ENCODE results near the gene PGRMC2. TPM values are rescaled to one million over a fixed set of nuclear protein-coding genes. Genes with fewer than 3 reads are reported as not detected.
"Not testable (repeated sequence)": the region's sequence is repeated elsewhere in the genome, so short reads cannot be mapped to it uniquely, and the experiment has no call there.

Gene PGRMC2
- polyA plus RNA-seq, 4 donors, result 102 to 137 (median 122) TPM

DNA sequence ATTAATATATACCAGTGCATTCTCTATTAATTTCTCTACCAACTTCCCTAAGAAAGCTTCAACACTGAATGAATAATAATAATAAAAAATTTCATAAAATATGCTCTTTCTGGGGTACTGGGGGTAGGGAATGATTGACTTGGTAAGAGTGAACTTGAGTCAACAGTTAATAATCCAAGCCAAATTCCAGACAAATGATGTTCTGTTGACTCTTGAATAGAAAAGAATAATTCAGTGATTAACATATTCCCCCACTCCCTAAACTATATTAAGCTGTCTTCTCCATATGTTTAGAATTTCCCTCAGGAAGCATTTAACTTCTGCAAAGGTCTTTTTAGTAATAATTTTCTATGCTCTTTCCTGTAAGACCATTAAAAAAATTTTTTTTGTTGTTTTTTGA, 12.3 kb downstream of the PGRMC2 start:
- no peak for DNase-seq (ENCODE audit: low read depth in 4 of 4, low spot score in 3 of 4)

DNA sequence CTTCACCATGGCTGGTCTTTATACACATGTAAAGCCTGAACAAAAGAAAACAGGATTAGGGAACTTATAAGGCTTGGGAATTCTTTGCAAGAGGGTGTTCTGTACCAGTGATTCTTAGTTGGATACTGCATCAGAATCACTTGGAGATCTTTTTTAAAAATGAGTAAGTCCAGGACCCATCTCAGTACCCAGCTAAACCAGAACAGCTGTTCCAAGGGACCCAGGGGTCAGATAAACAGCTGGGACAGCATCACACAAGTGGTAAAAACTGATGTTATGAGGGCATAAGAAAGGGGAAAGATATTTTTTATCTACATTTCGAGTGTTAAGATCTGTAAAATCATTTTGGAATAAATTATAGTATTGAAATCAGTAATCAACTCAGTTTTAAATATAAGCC, 16.1 kb downstream of the PGRMC2 start:
- no peak for DNase-seq (ENCODE audit: low read depth in 4 of 4, low spot score in 3 of 4)

DNA sequence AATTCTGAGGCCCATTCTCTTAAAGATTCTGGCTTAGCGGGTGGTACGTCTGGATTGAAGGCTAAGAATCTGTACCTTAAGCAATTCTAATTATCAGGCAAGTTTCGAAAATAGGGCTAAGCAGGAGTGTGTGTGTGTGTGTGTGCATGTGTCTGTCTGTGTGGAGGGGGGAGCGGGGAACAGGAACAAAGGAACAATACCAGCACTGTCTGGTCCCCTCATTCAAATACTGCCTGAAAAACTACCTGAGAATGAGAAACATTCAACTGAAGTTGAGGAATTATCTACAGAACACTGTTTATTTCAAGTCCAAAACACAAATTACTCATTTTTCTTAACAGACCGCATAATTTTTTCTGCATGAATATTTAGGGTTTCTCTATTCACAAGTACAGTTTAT, 18.6 kb downstream of the PGRMC2 start:
- DNase-seq (ENCODE audit: low read depth in 4 of 4, low spot score in 3 of 4), result no peak

DNA sequence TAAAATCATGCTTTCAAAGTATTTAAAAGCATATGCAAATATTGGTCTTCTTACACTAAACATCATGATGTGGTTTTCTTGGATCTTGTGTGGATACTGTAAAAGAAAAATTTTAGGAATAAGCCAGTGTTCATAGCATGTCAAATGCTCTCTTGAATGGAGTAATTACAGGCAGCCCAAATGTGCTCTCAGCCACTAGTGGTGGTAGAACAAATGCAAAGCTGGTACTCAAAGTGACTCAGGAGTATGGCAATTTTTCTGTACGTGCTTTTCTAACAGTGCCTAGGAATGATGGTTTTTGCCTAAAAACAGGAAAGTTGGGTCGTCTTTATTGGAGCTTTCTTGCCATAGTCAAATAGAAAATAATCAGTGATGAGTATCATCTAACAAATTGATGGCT, 19.9 kb downstream of the PGRMC2 start:
- DNase-seq (ENCODE audit: low read depth in 4 of 4, low spot score in 3 of 4), result no peak

DNA sequence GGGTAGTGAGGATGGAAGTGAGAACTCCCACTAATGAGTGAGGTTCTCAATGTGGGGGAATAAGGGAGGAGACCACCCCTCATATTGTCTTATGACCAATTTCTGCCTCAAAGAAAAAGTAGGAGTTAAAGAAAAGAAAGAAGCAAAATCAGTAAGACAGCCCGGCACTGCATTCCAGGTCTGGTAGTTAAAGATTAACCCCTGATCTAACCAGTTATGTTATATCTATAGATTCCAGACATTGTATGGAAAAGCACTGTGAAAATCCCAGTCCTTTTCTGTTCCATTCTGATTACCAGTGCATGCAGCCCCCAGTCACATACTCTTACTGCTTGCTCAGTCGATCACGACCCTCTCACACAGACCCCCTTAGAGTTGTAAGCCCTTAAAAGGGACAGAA, 20.4 kb downstream of the PGRMC2 start:
- DNase-seq (ENCODE audit: low read depth in 4 of 4, low spot score in 3 of 4), result not testable (repeated sequence)

DNA sequence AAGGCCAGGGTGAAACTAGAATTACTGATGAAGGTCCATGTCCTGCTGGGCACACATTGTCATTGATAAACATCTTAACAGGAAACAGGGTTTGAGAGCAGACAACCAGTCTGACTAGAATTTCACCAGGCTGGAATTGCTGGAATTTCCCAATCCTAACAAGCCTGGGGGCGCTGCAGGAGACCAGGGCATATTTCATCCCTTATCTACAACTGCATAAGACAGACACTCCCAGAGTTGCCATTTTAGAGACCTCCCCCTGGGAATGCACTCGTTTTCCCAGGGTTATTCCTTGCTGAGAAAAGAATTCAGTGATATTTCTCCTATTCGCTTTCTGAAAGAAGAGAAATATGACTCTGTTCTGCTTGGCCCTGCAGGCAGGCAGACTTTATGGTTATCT, 22.1 kb downstream of the PGRMC2 start:
- not testable (repeated sequence) for DNase-seq (ENCODE audit: low read depth in 4 of 4, low spot score in 3 of 4)

DNA sequence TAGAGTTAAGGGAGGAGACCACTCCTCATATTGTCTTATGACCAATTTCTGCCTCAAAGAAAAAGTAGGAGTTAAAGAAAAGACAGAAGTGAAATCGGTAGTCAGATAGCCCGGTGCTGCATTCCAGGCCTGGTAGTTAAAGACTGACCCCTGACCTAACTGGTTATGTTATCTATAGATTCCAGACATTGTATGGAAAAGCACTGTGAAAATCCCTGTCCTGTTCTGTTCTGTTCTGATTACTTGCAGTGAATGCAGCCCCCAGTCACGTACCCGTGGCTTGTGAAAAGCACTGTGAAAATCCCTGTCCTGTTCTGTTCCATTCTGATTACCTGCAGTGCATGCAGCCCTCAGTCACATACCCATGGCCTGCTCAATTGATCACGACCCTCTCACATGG, 27.7 kb downstream of the PGRMC2 start:
- DNase-seq (ENCODE audit: low read depth in 4 of 4, low spot score in 3 of 4), result not testable (repeated sequence)

DNA sequence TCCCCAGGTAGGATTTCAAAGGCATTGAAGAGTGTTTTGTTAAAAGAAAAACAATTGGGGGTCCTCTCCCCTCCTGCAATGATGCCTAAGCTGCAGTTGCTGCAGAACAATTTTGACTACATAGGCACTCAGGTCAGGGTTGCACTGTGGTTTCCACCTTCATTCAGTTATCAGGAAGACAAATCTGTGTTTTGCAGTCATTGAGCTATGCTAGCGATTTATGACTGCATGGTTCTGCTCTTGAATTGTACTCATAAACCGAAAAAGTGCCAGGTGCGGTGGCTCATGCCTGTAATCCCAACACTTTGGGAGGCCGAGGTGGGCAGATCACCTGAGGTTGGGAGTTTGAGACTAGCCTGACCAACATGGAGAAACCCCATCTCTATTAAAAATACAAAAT, 29.4 kb downstream of the PGRMC2 start:
- DNase-seq (ENCODE audit: low read depth in 4 of 4, low spot score in 3 of 4), result not testable (repeated sequence)

DNA sequence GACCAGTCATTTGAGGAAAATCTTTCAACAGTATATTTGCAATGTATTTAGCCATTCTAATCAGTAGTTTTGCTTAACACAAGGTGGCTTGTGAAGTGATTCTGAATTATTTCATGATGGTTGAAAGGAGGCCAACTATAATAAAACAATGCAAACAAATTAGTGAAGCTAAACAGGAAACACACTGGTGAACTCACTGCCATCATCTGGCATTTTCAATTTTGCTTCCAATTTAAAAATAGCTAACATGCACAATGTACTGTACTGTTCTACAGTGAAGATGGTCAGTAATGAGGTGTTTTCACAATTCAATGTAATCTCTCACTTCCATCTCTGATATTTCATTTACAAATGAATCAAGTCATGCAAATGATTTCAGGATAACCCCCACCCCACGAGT, 31.1 kb downstream of the PGRMC2 start:
- DNase-seq (ENCODE audit: low read depth in 4 of 4, low spot score in 3 of 4), result no peak

DNA sequence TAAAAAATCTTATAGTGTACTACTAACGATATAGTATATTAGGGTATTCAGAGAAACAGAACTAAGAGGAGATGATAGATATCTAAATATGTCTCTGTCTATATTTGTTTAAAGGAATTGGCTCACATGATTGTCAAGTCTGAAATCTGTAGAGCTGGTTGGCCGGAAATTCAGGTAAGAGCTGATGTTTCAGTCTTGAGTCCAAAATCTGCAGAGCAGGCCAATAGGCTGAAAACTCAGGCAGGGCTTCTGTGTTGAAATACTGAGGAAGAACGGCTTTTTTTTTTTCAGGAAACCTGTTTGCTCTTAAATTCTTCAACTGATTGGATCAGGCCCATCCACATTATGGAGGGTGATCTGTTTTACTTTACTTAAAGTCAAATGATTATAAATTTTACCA, 31.7 kb downstream of the PGRMC2 start:
- DNase-seq (ENCODE audit: low read depth in 4 of 4, low spot score in 3 of 4), result no peak

DNA sequence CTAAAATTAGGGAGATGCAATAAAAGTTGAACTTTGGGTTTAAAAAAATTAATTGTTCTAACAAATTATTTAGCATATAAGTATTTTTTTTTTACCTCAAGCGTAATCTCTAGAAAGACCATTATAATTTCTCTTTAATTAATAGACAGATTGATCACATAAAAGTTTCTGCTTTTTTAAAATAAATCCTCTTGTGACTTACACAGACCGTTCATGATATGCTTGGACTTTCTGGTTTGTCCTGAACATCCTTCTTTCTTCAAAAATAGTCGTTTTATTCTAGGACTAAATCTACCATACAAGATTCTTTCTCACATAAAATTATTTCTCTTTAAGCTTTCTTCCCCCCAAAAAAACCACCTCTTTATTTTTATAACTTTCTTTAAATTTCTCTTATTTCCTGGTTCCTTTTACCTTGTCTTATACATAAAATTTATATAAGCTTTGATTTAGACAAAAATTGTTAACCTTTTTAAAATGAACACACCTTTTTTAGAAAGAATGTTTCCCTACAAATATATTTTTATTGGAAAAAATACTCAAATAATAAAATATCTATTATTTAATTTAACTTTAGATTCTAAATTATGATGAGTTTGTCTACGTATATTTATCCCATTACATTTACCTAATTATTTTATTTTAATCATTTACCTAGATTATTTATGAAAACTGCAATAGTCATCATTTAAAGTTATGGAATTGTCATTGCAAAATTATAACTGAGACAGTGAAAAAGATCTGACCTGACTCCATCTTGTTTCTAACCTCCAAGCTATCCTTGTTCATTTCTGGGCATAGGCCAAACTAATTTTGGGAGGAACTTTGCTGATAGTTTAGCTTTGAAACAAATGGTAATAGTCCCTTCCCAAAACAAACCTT, 37.6 kb downstream of the PGRMC2 start:
- no peak for DNase-seq (ENCODE audit: low read depth in 4 of 4, low spot score in 3 of 4)

DNA sequence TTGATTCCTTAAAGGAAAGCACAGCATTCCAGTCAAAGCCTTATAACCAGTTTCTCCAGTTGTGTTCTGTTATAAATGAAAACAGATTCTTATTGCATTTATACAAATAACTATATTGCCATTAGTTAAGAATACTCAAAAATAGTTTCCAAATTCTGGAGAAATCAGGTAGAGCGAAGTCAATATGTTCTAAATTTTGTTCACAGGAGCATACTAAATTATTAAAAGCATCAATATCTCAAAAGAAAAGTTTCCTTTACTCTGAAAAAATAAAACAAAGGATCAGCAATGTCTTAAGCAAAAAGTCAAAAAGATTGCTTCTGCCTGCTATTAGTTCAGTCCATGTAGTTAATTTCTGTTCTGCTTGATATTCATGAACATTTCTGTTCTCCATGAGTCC, 39.7 kb downstream of the PGRMC2 start:
- no peak for DNase-seq (ENCODE audit: low read depth in 4 of 4, low spot score in 3 of 4)

DNA sequence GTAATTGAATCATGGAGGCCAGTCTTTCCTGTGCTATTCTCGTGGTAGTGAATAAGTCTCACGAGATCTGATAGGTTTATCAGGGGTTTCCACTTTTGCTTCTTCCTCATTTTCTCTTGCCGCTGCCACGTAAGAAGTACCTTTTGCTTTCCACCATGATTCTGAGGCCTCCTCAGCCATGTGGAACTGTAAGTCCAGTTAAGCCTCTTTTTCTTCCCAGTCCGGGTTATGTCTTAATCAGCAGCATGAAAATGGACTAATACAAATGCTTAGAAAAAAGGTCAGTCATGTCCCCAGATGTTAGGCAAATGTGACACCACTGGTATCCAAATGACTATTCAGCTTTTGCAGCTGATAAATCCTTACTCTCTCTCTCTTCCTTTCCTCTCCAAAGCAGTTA, 42.2 kb downstream of the PGRMC2 start:
- not testable (repeated sequence) for DNase-seq (ENCODE audit: low read depth in 4 of 4, low spot score in 3 of 4)

DNA sequence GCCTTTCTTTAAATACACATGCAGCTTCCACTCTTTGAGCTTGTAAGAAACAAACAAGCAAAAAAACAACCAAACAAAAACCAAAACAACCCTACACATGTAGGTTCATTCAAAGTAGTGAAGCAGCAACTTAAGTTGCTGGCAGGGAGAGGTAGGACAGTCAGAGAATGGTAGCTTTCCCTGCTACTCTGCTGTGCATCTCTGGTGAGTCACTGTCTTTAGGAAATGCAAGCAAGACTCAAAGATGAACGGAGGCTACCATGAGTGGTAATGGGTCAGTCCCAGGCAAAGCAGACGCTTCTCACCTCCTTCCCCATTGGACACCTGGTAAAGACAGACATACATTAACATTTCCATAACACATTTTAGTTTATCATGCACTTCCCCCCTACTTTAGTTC, 43.2 kb downstream of the PGRMC2 start:
- DNase-seq (ENCODE audit: low read depth in 4 of 4, low spot score in 3 of 4), result no peak

DNA sequence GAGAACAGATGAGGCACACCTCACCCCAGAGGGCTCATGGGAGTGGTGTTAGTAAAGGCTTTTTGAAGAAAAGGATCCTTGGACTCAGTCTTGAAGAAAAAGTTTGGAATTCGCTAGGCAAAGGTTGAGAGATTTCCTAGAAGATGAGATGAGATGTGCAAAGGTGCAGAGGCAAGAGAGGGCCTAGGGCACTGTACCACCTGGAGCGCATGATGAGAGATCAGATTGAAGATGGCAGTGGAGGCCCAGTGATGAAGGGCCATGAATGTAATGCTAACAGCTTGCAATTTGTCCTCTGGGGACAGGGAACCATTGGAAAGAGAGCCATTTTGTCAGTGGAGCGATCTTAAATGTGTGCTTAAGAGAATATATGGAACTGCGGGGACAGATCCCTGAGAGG, 45.0 kb downstream of the PGRMC2 start:
- no peak for DNase-seq (ENCODE audit: low read depth in 4 of 4, low spot score in 3 of 4)

DNA sequence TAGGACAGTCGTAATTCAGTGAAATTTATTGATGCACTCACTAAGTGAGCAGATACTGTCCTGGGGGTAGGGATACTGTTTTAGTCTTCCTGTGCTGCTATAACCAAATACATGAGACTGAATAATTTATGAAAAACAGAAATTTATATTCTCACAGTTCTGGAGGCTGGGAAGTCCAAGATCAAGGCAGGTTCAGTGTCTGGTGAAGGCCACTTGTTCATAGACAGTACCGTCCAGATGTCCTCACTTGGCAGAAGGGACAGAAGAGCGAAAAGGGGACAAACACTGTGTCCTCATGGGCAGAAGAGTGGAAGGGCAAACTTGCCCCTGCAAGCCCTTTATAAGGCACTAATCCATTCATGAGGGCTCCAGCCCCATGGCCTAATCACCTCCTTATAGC, 45.6 kb downstream of the PGRMC2 start:
- DNase-seq (ENCODE audit: low read depth in 4 of 4, low spot score in 3 of 4), result no peak

DNA sequence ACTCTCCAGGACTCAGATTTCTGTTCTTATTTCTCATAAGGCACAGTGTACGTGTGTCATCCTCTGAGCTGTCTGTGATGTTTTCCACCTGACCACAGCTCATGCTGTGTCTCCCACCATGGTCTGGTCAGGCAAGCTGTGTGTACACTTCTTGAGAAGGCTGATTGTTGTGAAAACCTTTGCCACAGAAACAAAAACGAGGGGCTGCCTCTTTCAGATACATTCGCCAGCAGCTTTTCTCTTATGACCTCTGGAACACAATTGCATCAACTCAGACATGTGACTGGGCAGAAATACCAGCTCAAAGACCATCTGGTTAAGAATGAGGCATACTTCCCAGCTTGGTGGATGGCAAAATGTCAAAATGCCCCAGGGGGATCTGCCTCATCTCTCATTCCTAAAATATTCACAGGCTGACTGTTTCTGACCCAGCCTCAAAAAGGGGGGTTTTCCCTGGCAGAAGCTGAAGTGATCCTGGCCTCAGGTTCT, 46.1 kb downstream of the PGRMC2 start:
- no peak for DNase-seq (ENCODE audit: low read depth in 4 of 4, low spot score in 3 of 4)

DNA sequence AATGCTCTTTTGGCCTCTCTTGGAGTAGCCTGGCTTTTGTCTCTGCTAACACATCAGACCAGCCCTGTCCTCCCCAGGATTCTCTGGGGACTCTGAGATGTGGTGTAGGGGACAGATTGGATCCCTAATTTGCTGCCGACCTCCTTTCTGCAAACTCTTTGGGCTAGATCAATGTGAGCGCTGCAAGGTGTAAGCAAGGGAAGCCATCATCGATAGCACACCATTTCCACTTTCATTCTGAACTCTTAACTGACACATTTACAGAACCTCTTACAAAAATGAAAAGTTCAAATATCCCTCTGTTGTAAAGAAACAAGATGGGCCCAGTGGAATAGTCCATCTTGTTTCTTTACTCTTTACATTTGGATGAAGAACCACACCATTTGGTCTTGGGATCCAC, 46.6 kb downstream of the PGRMC2 start:
- no peak for DNase-seq (ENCODE audit: low read depth in 4 of 4, low spot score in 3 of 4)

DNA sequence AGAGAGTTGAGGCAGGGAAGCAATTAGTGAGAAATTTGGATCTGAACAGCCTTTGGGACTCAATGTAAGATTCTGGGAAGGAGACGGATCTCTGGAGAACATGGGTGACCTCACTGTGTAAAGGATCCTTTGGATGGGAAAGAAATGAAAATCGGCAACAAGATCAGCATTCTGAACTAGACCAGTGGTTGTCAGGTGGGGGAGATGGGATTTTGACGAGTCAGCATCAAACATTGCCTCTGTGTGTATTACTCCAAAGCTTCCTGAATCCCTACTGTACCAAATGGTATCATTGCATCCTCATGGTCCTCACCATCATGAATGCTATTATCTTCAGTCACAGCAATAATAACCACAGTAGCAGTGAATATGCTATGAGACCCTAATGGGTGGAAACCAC, 52.8 kb downstream of the PGRMC2 start:
- DNase-seq (ENCODE audit: low read depth in 4 of 4, low spot score in 3 of 4), result no peak

DNA sequence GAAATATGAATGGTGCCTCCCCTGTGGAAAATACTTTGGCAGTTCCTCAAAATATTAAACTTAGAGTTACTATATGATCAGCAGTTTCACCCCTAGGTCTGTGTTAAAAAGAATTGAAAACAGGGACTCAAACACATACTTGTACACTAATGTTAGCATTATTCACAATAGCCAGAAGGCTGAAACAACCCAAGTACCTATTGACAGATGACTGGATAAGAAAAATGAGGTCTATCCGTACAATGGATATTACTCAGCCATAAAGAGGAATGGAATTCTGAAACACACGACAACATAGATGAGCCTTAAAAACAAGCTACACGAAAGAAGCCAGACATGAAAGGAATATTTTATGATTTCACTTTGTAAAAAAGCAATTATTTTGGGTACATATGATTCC, 54.9 kb downstream of the PGRMC2 start:
- DNase-seq (ENCODE audit: low read depth in 4 of 4, low spot score in 3 of 4), result no peak

DNA sequence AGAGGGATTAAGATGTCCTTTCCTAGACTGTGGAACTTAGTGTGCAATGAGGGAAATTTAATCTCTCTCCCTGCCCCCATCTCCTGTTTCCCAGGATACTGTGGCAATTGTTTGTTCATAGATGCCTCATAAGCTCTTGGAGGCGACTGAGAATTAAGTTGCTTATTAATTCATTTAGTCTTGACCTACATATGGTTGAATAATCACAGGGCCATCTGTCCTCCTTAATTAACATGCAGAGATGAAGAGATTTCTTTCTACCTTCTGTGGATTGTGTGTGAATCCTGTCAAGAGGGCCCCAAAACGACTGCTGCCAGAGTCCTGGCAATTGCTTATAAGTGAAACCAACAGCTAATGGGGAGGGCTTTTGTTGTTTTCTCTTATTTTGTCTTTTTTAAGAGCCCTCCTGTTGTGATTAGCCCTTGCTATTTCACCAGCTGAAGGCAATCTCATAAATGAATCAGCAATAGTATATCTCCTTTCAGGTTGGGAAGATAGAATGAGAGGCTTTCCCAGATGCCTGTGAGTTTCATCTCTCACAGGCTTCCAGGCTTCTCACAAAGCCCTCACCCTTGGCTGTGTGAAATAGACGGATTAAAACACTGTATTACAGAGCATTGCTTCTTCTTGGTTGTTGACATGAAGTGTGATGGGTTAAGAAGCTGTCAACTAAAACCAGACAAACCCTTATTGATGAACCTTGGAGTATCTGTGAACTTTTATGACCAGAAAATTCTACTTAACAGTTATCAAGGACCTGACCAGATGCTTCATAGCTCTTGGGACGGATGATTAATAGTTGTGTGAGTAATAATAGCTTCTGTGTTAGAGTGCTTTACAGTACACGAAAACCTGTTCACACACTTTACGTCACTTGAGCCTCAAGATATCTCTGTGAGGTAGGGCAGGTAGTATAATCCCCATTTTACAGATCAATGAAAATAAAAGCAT, 58.5 kb downstream of the PGRMC2 start:
- no peak for DNase-seq (ENCODE audit: low read depth in 4 of 4, low spot score in 3 of 4)
